K562 (cell line): ENCODE measurements around the gene GCN1.

ENCODE experiments used
- EZH2 ChIP-seq: IDR thresholded peaks from 2 replicates; pipeline ENCODE4 v1.6.1; 2012; ENCODE audit warnings: low read depth, mild to moderate bottlenecking, inconsistent platforms, low read length, borderline replicate concordance
- HDAC1 ChIP-seq, 2 experiments: fragments of 450-650 bp; IDR thresholded peaks; 2 replicates each; pipeline ENCODE4 v1.6.1; 2016 to 2017; ENCODE audit warnings: inconsistent platforms in 1 of 2, mild to moderate bottlenecking in 1 of 2, moderate library complexity in 1 of 2
- MEF2D ChIP-seq: conservative IDR thresholded peaks from 2 replicates; pipeline ENCODE4 v1.6.1; 2016; ENCODE audit warnings: low read depth, missing genetic modification characterization, missing compliant biosample characterization
- TRIM28 ChIP-seq: fragments of 450-650 bp; IDR thresholded peaks from 2 replicates; pipeline ENCODE4 v1.6.1; 2017
- TF ChIP-seq, protein P1 (sequence below): fragments of 450-650 bp; IDR thresholded peaks from 2 replicates; pipeline ENCODE4 v1.6.1; 2014; ENCODE audit warnings: low read depth, mild to moderate bottlenecking, moderate library complexity, borderline replicate concordance
- TF ChIP-seq, protein P2 (sequence below), 3 experiments: IDR thresholded peaks in 2 of 3; conservative IDR thresholded peaks in 1 of 3; 2 replicates each; pipeline ENCODE4 v1.5.1; 2011 to 2012; ENCODE audit warnings: low read length in 3 of 3, mild to moderate bottlenecking in 3 of 3, control low read depth in 2 of 3, improper control_type of control experiment in 1 of 3, inconsistent platforms in 1 of 3, low read depth in 1 of 3, mixed read lengths in 1 of 3, moderate library complexity in 1 of 3; ENCODE audit not compliant: insufficient read depth in 2 of 3
- TF ChIP-seq, protein P3 (sequence below): fragments of 450-650 bp; formaldehyde crosslinking; IDR thresholded peaks from 2 replicates; pipeline ENCODE4 v1.4.0; 2022; ENCODE audit warnings: missing genetic modification characterization

DNA sequence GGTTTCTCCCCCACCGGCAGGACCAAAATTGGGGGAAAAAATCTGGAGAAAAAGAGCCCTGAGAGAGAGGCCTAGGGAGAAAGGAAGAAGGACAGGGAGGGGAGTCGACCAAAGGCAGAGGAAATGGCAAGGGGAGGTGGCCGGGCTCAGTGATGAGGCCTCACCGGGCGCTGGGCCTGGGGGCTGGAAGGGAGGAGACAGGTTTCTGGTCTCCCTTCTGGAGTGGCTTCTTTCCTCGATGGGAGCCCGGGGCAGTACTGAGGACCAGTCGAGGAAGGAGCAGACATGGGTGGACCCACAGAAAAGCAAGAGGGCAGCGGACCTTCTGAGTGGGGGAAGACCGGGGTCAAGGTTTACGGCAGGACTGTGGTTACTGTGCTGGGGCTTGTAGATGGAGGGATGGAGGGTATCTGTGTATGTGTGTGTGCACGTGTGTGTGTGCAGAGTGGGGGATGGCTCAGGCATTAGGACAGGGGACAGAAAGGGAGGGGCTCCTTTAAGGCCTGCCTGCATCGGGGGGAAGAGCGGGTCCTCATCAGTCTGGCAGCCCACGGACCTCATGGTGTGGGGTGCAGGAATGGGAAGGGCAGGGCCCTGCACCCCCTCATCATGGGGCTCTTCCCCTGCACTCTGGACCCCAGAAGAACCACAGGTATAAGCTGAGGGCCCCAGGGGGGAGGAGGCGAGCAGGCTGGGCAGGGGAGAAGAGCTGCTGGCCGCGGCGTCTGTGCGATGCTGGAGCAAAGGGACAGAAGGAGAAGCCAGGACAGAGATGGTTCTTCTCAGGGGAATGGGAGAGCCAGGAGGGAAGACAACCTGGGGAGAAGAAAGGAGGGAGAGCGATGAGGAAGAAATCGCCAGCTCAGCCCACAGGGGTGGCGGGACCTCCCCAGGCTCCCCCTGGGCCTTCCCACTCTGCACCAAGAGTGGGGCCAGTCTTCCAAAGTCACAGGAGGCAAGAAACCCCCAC is 21.5 kb upstream of the GCN1 start:
- TF ChIP-seq, protein P1, sequence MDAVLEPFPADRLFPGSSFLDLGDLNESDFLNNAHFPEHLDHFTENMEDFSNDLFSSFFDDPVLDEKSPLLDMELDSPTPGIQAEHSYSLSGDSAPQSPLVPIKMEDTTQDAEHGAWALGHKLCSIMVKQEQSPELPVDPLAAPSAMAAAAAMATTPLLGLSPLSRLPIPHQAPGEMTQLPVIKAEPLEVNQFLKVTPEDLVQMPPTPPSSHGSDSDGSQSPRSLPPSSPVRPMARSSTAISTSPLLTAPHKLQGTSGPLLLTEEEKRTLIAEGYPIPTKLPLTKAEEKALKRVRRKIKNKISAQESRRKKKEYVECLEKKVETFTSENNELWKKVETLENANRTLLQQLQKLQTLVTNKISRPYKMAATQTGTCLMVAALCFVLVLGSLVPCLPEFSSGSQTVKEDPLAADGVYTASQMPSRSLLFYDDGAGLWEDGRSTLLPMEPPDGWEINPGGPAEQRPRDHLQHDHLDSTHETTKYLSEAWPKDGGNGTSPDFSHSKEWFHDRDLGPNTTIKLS = no peak
- TF ChIP-seq, protein P2, sequence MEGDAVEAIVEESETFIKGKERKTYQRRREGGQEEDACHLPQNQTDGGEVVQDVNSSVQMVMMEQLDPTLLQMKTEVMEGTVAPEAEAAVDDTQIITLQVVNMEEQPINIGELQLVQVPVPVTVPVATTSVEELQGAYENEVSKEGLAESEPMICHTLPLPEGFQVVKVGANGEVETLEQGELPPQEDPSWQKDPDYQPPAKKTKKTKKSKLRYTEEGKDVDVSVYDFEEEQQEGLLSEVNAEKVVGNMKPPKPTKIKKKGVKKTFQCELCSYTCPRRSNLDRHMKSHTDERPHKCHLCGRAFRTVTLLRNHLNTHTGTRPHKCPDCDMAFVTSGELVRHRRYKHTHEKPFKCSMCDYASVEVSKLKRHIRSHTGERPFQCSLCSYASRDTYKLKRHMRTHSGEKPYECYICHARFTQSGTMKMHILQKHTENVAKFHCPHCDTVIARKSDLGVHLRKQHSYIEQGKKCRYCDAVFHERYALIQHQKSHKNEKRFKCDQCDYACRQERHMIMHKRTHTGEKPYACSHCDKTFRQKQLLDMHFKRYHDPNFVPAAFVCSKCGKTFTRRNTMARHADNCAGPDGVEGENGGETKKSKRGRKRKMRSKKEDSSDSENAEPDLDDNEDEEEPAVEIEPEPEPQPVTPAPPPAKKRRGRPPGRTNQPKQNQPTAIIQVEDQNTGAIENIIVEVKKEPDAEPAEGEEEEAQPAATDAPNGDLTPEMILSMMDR (IDR thresholded peaks at IDR 0.05 in 2 of 3, conservative IDR thresholded peaks at IDR 0.05 in 1 of 3; ENCODE audit: insufficient read depth in 2 of 3, low read depth in 1 of 3, low read length in 3 of 3) = no peak
- TF ChIP-seq, protein P3, sequence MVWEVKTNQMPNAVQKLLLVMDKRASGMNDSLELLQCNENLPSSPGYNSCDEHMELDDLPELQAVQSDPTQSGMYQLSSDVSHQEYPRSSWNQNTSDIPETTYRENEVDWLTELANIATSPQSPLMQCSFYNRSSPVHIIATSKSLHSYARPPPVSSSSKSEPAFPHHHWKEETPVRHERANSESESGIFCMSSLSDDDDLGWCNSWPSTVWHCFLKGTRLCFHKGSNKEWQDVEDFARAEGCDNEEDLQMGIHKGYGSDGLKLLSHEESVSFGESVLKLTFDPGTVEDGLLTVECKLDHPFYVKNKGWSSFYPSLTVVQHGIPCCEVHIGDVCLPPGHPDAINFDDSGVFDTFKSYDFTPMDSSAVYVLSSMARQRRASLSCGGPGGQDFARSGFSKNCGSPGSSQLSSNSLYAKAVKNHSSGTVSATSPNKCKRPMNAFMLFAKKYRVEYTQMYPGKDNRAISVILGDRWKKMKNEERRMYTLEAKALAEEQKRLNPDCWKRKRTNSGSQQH (CRISPR knock-in tag) = no peak
- TF ChIP-seq MEF2D (no peak), EZH2 (no peak), TRIM28 (no peak), HDAC1 (IDR thresholded peaks at IDR 0.05) (no peak)
